Activated CD8-positive, alpha-beta memory T cell treated with anti-CD3 and anti-CD28 coated beads, Interleukin-2, amount 10 ng/mL, durations not matched to agents 7 days and 5 days (primary cell): ENCODE results near the gene FUT1. TPM values are rescaled to one million over a fixed set of nuclear protein-coding genes. Genes with fewer than 3 reads are reported as not detected.
"Not testable (repeated sequence)": the region's sequence is repeated elsewhere in the genome, so short reads cannot be mapped to it uniquely, and the experiment has no call there.

Experiments
- ATAC-seq: fragments of 150-1000 bp; cut with Tn5 transposase; one replicate; pipeline ENCODE4 v1.10.0; 2021; ENCODE audit warnings: moderate library complexity
- CTCF ChIA-PET: fragments of 350-600 bp; sonication (Branson Sonifier 250); formaldehyde crosslinking; loops from one replicate; lab custom pipeline; 2021; ENCODE audit warnings: antibody characterized with exemption; lab: Charles Lee
- DNase-seq: peaks from one replicate; pipeline ENCODE4 v3.0.0-alpha.2; 2020
- H3K27ac Mint-ChIP-seq: one replicate; pipeline ENCODE4 v1.8.0; 2021; ENCODE audit warnings: mild to moderate bottlenecking, mixed read lengths
- H3K27me3 Mint-ChIP-seq: one replicate; pipeline ENCODE4 v1.8.0; 2021; ENCODE audit warnings: mixed read lengths
- H3K36me3 Mint-ChIP-seq: one replicate; pipeline ENCODE4 v1.8.0; 2021; ENCODE audit warnings: mild to moderate bottlenecking, mixed read lengths
- H3K4me1 Mint-ChIP-seq: one replicate; pipeline ENCODE4 v1.8.0; 2021; ENCODE audit warnings: mixed read lengths
- H3K4me3 Mint-ChIP-seq: one replicate; pipeline ENCODE4 v1.8.0; 2021; ENCODE audit warnings: mild to moderate bottlenecking, moderate library complexity, mixed read lengths
- H3K9me3 Mint-ChIP-seq: one replicate; pipeline ENCODE4 v1.8.0; 2022; ENCODE audit warnings: low read depth, mixed read lengths
- total RNA-seq, 2 experiments: library from RNA; stranded (reverse); gene quantifications; one replicate each; pipeline ENCODE4 v1.2.3, GENCODE V29; 2021

The FUT1 gene
- total RNA-seq, 2 experiments from 2014 or later: 0.06 to 0.09 TPM

DNA sequence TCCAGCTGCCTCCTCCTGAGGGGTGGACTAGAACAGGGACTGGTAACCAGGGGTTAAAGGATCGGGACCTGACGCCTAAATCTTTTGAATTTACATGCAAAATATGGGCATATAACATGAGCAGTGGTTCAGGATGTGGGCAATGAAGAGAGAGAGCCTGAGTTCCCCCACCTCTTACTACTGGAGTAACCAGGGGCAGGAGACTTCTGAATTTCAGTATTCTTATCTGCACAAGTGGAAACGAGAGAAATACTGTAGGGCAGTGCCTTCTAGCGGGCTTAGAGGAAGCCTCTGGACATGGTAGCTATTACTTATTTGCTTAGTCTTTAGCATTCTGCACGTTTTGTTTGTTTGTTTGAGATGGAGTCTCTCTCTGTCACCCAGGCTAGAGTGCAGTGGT, 32.1 kb upstream of the FUT1 start:
- DNase-seq (no peak), ATAC-seq (no peak)
- CTCF ChIA-PET: interaction anchor here (1.1 to 9.9 kb wide), 3 partner anchors 12 to 186 kb away, joined by 3 to 124 read pairs (median 35); no protein-coding TSS in a partner anchor
- Mint-ChIP-seq H3K36me3 (no peaks in the 10 kb centered on the region), H3K4me1 (peaks cover 6% of the 10 kb centered on the region), H3K27ac (no peak overlapping the region), H3K4me3 (no peak overlapping the region), H3K9me3 (no peaks in the 10 kb centered on the region), H3K27me3 (peaks cover 26% of the 10 kb centered on the region)

DNA sequence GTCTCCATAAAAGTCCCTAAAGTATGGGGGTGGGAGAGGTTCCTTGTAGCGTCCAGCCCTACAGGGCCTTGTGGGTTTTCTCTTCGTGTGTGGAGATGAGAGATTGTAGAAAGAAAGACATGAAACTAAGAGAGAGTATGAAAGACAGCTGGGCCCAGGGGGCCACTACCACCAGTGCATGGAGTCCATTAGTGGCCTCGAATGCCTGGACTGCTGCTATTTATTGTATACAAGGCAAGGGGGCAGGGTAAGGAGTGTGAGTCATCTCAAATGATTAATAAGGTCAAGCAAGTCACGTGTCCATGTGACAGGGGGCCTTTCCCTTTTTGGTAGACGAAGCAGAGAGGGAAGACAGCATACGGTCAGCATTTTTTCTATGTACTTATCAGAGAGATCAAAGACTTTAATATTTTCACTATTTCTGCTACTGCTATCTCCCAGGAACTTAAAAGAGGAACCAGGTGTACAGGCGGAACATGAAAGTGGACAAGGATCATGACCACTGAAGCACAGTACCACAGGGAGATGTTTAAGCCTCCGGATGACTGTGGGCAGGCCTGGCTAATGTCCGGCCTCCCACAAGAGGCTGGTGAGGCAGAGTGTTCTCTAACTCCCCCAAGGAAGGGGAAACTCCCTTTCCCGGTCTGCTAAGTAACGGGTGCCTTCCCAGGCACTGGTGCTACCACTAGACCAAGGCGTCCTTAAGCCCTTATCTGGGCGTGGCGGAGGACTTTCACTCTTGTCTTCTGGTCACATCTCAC, 28.4 kb upstream of the FUT1 start:
- Mint-ChIP-seq H3K9me3 (no peaks in the 10 kb centered on the region), H3K27ac (no peak overlapping the region), H3K36me3 (no peaks in the 10 kb centered on the region), H3K4me3 (no peak overlapping the region), H3K27me3 (peaks cover 25% of the 10 kb centered on the region), H3K4me1 (peaks cover 6% of the 10 kb centered on the region)
- CTCF ChIA-PET: interaction anchor here (0.7 to 9.9 kb wide), 3 partner anchors 48 to 63 kb away, joined by 3 to 124 read pairs (median 7); no protein-coding TSS in a partner anchor
- ATAC-seq: no peak
- no peak for DNase-seq

DNA sequence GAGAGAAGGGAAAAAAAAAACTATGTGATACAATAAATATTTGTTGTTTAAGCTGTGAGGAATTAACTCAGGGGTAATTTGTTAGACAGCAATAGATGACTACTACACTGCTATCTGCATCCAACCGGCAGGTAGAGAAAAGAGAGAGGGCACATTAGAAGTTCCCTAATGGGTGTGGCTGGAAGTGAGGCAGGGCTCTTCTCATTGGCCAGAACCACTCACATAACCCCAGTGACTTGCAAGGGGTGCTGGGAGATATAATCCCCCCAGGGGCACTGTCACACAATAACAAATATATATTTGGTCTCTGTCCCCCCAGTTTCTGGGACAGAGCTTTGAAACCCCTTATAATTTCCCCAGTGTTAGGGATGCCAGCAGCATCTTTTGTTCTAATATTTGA, 27.2 kb upstream of the FUT1 start:
- ATAC-seq (no peak), DNase-seq (no peak)
- H3K27me3 Mint-ChIP-seq: peaks cover 14% of the 10 kb centered on the region
- peaks cover 6% of the 10 kb centered on the region for H3K4me1 Mint-ChIP-seq
- no peak overlapping the region for H3K4me3 Mint-ChIP-seq
- CTCF ChIA-PET: interaction anchor here (0.6 to 1.7 kb wide), 7 partner anchors 9 to 478 kb away, joined by 3 to 8 read pairs (median 3); partner anchors contain the start of gene HSD17B14
- H3K36me3 Mint-ChIP-seq: no peaks in the 10 kb centered on the region
- H3K27ac Mint-ChIP-seq: no peak overlapping the region
- no peaks in the 10 kb centered on the region for H3K9me3 Mint-ChIP-seq

DNA sequence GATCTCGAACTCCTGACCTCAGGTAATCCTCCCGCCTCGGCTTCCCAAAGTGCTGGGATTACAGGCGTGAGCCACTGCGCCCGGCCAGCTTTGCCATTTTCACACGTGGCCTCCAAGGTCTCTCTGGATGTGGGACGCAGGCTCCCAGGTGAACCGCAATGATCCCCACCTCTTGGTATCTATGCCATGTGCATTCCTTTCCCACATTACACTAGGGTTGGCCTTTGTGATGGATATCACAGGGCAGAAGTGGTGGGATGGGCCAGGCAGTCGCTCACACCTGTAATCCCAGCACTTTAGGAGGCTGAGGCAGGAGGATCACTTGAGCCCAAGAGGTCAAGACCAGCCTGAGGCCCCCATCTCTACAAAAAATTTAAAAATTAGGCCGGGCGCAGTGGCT, 25.3 kb upstream of the FUT1 start:
- DNase-seq: no peak
- CTCF ChIA-PET: no interaction called here
- ATAC-seq: no peak
- Mint-ChIP-seq H3K9me3 (no peaks in the 10 kb centered on the region), H3K27ac (no peak overlapping the region), H3K4me3 (no peak overlapping the region), H3K4me1 (peaks cover 3% of the 10 kb centered on the region), H3K27me3 (peaks cover 9% of the 10 kb centered on the region), H3K36me3 (no peaks in the 10 kb centered on the region)

DNA sequence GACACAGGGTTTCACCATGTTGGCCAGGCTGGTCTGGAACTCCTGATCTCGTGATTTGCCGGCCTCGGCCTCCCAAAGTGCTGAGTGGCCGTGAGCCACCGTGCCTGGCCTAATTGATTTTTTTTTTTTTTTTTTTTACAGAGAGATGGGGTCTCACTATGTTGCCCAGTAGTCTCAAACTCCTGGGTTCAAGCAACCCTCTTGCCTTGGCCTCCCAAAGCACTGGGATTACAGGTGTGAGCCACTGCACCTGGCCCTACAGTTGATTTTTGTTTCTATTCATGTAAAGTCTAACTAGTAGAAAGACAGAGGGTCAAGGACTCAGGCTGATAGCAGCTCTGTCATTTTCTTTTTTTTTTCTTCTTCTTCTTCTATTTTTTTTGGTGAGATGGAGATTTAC, 24.7 kb upstream of the FUT1 start:
- no peaks in the 10 kb centered on the region for H3K9me3 Mint-ChIP-seq
- ATAC-seq (no peak), DNase-seq (no peak)
- H3K27me3 Mint-ChIP-seq: peaks cover 7% of the 10 kb centered on the region
- CTCF ChIA-PET: no interaction called here
- no peak overlapping the region for H3K4me3 Mint-ChIP-seq
- H3K4me1 Mint-ChIP-seq: no peaks in the 10 kb centered on the region
- H3K36me3 Mint-ChIP-seq: no peaks in the 10 kb centered on the region
- H3K27ac Mint-ChIP-seq: no peak overlapping the region

DNA sequence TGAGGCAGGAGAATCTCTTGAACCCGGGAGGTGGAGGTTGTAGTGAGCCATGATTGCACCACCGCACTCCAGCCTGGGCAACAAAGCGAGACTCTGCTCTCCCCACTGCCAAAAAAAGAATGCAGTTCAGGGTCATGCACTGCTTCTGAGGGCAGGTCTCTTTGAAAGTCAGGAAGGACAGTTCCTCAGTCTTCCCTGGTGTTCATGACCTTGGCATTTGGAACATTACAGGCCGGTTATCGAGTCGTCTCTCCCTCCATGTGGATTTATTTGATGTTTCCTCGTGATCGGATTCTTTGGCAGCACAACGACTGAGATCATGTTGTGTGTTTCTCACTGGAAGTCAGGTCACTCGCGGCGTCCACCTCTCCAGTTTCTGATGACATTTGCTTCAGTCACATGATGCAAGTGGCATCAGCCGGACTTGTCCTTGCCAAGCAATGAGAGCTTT, 20.1 kb upstream of the FUT1 start:
- Mint-ChIP-seq H3K4me3 (no peak overlapping the region), H3K4me1 (no peaks in the 10 kb centered on the region), H3K27ac (no peak overlapping the region), H3K27me3 (peaks cover 16% of the 10 kb centered on the region), H3K36me3 (no peaks in the 10 kb centered on the region), H3K9me3 (no peaks in the 10 kb centered on the region)
- no peak for ATAC-seq
- no peak for DNase-seq
- CTCF ChIA-PET: interaction anchor here (1.4 kb wide), 1 partner anchor 70 kb away, joined by 4 read pairs; no protein-coding TSS in a partner anchor

DNA sequence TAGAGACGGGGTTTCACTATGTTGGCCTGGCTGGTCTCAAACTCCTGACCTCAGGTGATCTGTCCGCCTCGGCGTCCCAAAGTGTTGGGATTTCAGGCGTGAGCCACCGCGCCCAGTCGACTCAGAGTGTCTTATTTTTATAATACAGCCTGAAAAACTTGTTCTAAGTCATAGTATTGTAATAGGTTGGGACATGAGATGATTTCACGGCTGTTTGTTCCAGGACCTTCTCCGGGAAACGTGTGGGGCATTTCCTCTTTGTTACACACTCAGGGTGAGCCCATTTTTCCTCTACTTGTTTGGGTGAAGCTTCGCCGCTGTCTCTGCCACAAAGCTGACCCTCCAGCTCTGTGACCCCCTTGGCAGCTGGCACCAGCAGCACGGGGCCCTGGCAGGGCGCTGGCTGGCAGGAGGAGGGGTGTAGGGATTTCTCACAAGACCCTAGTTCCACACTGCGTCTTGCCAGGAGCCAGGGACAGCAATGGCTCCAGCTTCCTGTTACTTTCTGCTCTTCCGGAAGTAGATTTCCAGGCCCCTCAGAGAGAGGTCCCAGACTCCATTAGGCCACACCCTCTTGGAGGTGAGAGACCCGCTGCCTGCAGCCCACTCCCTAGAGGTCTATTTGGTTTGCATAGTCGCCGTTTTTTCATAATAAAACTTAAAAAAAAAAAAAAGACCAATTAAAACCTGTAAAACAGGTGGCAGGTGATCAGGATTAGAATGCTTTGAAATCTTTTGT, 18.5 kb upstream of the FUT1 start:
- Mint-ChIP-seq H3K9me3 (no peaks in the 10 kb centered on the region), H3K36me3 (no peaks in the 10 kb centered on the region), H3K27ac (no peak overlapping the region), H3K4me1 (no peaks in the 10 kb centered on the region), H3K27me3 (peaks cover 21% of the 10 kb centered on the region), H3K4me3 (no peak overlapping the region)
- CTCF ChIA-PET: no interaction called here
- ATAC-seq: no peak
- DNase-seq: no peak

DNA sequence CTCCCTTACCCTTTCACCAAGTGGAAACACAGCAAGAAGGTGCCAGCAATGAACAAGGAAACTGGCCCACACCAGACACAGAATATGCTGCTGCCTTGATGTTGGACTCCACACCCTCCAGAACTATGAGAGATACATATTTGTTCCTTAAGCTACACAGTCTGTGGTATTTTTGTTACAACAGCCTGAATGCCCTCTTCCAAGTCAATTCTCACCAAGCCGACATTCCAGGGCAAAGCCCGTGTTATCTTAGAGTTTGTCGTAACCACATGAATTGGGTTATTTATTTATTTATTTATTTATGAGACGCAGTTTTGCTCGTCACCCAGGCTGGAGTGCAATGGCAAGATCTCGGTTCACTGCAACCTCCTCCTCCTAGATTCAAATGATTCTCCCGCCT, 17.8 kb upstream of the FUT1 start:
- no peak for ATAC-seq
- DNase-seq: no peak
- no peaks in the 10 kb centered on the region for H3K9me3 Mint-ChIP-seq
- H3K27me3 Mint-ChIP-seq: peaks cover 26% of the 10 kb centered on the region
- H3K36me3 Mint-ChIP-seq: no peaks in the 10 kb centered on the region
- no peaks in the 10 kb centered on the region for H3K4me1 Mint-ChIP-seq
- no peak overlapping the region for H3K4me3 Mint-ChIP-seq
- CTCF ChIA-PET: no interaction called here
- H3K27ac Mint-ChIP-seq: no peak overlapping the region

DNA sequence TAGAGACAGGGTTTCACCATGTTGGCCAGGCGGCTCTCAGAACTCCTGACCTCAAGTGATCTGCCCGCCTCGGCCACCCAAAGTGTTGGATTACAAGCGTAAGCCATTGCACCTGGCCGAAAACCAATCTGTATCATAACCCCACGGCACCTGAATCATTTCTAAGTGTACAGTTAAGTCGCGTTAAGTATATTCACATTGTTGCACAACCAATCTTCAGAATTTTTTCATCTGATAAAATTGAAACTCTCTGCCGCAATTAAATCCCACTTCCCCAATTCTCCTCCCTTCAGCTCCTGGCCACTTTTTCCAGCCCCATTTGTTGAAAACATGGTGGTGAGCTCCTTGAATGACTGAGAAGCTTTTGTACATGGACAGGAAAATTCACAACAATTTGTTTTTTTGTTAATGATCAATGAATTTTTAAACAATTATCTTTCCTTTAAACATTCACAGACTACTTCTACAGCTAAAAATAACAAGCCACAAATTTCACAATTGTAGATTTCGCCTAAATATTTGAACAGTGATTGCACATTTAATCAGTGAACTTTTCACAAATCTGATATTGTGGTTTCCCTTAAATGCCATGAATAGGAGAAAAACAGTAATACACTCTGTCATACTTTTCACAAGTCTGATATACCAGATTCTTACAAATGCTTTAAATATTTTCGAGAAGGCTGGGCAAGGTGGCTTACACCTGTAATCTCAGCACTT, 16.7 kb upstream of the FUT1 start:
- Mint-ChIP-seq H3K27ac (no peak overlapping the region), H3K27me3 (peaks cover 26% of the 10 kb centered on the region), H3K4me3 (no peak overlapping the region), H3K4me1 (no peaks in the 10 kb centered on the region), H3K9me3 (no peaks in the 10 kb centered on the region), H3K36me3 (no peaks in the 10 kb centered on the region)
- no peak for DNase-seq
- CTCF ChIA-PET: interaction anchor here (1.5 kb wide), 1 partner anchor 18 kb away, joined by 3 read pairs; no protein-coding TSS in a partner anchor
- ATAC-seq: no peak

DNA sequence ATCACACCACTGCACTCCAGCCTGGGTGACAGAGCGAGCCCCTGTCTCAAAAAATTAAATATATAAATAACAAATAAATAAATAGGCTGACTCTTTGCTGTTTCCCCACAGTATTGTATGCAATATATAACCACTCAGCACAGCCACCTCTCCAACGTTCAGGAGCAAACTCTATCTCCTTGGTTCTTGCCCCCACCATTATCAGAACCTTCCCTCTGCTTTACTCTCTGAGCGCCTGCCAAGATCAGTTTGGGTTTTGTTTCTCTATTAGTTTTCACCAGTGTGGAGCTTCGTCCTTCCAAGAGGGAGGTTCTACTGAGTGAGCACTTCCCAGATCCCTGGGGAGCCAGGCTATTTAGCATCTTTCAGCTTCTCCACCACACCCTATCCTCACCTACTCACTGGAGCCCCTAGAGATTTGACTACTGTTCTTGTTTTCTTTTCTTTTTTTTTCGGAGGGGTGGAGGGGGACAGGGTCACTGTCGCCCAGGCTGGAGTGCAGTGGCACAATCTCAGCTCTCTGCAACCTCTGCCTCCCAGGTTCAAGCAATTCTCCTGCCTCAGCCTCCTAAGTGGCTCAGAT, 15.8 kb upstream of the FUT1 start:
- ATAC-seq: not testable (repeated sequence)
- CTCF ChIA-PET: interaction anchor here (1.2 to 1.5 kb wide), 2 partner anchors 19 to 21 kb away, joined by 3 to 4 read pairs; no protein-coding TSS in a partner anchor
- H3K27me3 Mint-ChIP-seq: peaks cover 26% of the 10 kb centered on the region

DNA sequence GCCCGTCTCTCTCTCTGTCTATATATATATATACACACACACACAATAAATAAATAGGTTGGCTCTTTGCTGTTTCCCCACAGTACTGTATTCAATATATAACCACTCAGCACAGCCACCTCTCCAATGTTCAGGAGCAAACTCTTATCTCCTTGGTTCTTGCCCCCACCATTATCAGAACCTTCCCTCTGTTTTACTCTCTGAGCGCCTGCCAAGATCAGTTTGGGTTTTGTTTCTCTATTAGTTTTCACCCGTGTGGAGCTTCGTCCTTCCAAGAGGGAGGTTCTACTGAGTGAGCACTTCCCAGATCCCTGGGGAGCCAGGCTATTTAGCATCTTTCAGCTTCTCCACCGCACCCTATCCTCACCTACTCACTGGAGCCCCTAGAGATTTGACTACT, 13.4 kb upstream of the FUT1 start:
- CTCF ChIA-PET: interaction anchor here (1.5 kb wide), 1 partner anchor 9 kb away, joined by 3 read pairs; no protein-coding TSS in a partner anchor
- not testable (repeated sequence) for H3K36me3 Mint-ChIP-seq, H3K9me3 Mint-ChIP-seq, H3K4me1 Mint-ChIP-seq, H3K4me3 Mint-ChIP-seq, ATAC-seq, H3K27ac Mint-ChIP-seq, DNase-seq
- peaks cover 27% of the 10 kb centered on the region for H3K27me3 Mint-ChIP-seq

More for the DNA sequence above, 15.8 kb upstream of the FUT1 start:
- H3K4me3 Mint-ChIP-seq, H3K36me3 Mint-ChIP-seq, H3K27ac Mint-ChIP-seq, H3K9me3 Mint-ChIP-seq, DNase-seq, H3K4me1 Mint-ChIP-seq: not testable (repeated sequence)

DNA sequence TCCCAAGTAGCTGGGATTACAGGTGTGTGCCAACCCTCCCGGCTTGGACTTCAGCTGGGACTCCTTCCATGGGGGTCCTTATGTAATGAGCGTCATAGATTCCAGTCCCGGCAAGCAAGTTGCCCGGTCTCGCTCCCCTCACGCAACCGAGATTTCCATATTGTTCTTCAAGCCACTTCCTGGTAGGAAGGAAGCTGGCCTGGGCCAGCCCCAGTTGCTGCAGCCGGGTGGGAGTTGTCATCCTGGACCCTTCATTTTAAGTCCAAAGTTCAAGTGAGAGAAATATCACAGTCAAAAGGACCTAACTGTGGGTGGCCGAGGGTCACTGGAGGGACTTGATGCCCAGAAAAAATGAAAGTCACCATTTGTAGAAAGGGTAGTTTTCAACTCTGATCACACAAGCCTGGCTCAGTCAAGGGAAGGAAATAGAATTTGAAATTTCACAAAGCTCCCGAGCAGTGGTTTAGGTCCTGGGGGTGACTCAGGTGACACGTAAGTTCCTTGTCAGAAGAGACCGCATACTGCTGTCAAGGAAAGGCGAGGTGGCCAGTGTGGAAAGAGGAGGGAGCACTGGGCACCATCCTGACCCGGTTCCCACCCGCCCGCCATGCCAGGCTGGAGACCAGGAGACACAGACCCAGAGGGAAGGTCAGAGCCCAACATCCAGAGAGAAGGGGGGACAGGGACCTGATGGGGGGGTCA, 8.2 kb upstream of the FUT1 start:
- Mint-ChIP-seq H3K9me3 (no peaks in the 10 kb centered on the region), H3K27ac (no peak overlapping the region), H3K4me1 (peaks cover 7% of the 10 kb centered on the region), H3K27me3 (peaks cover 15% of the 10 kb centered on the region), H3K4me3 (no peak overlapping the region), H3K36me3 (no peaks in the 10 kb centered on the region)
- peak; percentile 55 for ATAC-seq
- CTCF ChIA-PET: interaction anchor here (0.9 kb wide), 1 partner anchor 82 kb away, joined by 4 read pairs; no protein-coding TSS in a partner anchor
- no peak for DNase-seq
